ENCODE results near the gene LUM. TPM values are rescaled to one million over a fixed set of nuclear protein-coding genes. Genes with fewer than 3 reads are reported as not detected.

Gene LUM
- 100 to 1,000 TPM in 2 of 4 donors, 10 to 100 TPM in 2; 48.8 to 135 (median 89.6) TPM for polyA plus RNA-seq (ENCODE audit: insufficient read length in 4 of 4)

GRCh38 chr12:91111366-91112325 is at the start of gene LUM:
LUM (minus strand) TSS chr12:91111494; CDS start chr12:91108979, 2,515 bp downstream.
- no peak for DNase-seq (ENCODE audit: low read depth in 4 of 4, low spot score in 3 of 4)

GRCh38 chr12:91161009-91161408 is 49.7 kb upstream of the LUM start:
- DNase-seq (ENCODE audit: low read depth in 4 of 4, low spot score in 3 of 4), result no peak

- no peak for DNase-seq (ENCODE audit: low read depth in 4 of 4, low spot score in 3 of 4)
These were observed 44.7 kb upstream of the LUM start for GRCh38 chr12:91155990-91156389.

- no peak for DNase-seq (ENCODE audit: low read depth in 4 of 4, low spot score in 3 of 4)
These were observed 42.8 kb upstream of the LUM start for GRCh38 chr12:91154131-91154530.

- no peak for DNase-seq (ENCODE audit: low read depth in 4 of 4, low spot score in 3 of 4)
These were observed 32.8 kb upstream of the LUM start for GRCh38 chr12:91144053-91144452.

GRCh38 chr12:91143206-91143605 is 31.9 kb upstream of the LUM start:
- DNase-seq (ENCODE audit: low read depth in 4 of 4, low spot score in 3 of 4), result no peak

GRCh38 chr12:91142221-91142631 is 30.9 kb upstream of the LUM start:
- DNase-seq (ENCODE audit: low read depth in 4 of 4, low spot score in 3 of 4), result peak in 2 of 4 donors; percentile 40 to 58

GRCh38 chr12:91140026-91140931 is 29.0 kb upstream of the LUM start:
- DNase-seq (ENCODE audit: low read depth in 4 of 4, low spot score in 3 of 4), result no peak

GRCh38 chr12:91139286-91139685 is 28.0 kb upstream of the LUM start:
- no peak for DNase-seq (ENCODE audit: low read depth in 4 of 4, low spot score in 3 of 4)

- no peak for DNase-seq (ENCODE audit: low read depth in 4 of 4, low spot score in 3 of 4)
These were observed 27.1 kb upstream of the LUM start for GRCh38 chr12:91138337-91138920.

GRCh38 chr12:91133871-91134270 is 22.6 kb upstream of the LUM start:
- no peak for DNase-seq (ENCODE audit: low read depth in 4 of 4, low spot score in 3 of 4)

- DNase-seq (ENCODE audit: low read depth in 4 of 4, low spot score in 3 of 4), result no peak
These were observed 18.5 kb upstream of the LUM start for GRCh38 chr12:91129662-91130362.

GRCh38 chr12:91127751-91128150 is 16.5 kb upstream of the LUM start:
- DNase-seq (ENCODE audit: low read depth in 4 of 4, low spot score in 3 of 4), result no peak

- DNase-seq (ENCODE audit: low read depth in 4 of 4, low spot score in 3 of 4), result no peak
These were observed 16.0 kb upstream of the LUM start for GRCh38 chr12:91127306-91127705.

GRCh38 chr12:91126516-91126915 is 15.2 kb upstream of the LUM start:
- no peak for DNase-seq (ENCODE audit: low read depth in 4 of 4, low spot score in 3 of 4)

- no peak for DNase-seq (ENCODE audit: low read depth in 4 of 4, low spot score in 3 of 4)
These were observed 12.1 kb upstream of the LUM start for GRCh38 chr12:91123236-91123916.

- DNase-seq (ENCODE audit: low read depth in 4 of 4, low spot score in 3 of 4), result no peak
These were observed 9.5 kb upstream of the LUM start for GRCh38 chr12:91120781-91121180.

GRCh38 chr12:91119089-91119488 is 7.8 kb upstream of the LUM start:
- no peak for DNase-seq (ENCODE audit: low read depth in 4 of 4, low spot score in 3 of 4)

GRCh38 chr12:91113621-91114020 is 2.3 kb upstream of the LUM start:
- DNase-seq (ENCODE audit: low read depth in 4 of 4, low spot score in 3 of 4), result no peak
